H9 (cell line): ENCODE measurements around the gene USP49. TPM values are rescaled to one million over a fixed set of nuclear protein-coding genes. Genes with fewer than 3 reads are reported as not detected.

Experiments
- DNase-seq: peaks from one replicate; pipeline ENCODE4 v3.0.0-alpha.2; 2017
- H2AFZ ChIP-seq: one replicate; pipeline ENCODE4 v1.6.1; 2013; ENCODE audit warnings: mild to moderate bottlenecking, low read length, control low read depth, moderate library complexity
- H2AK5ac ChIP-seq: 2 replicates; pipeline ENCODE4 v1.6.1; 2013; ENCODE audit warnings: low read length, control low read depth, mixed read lengths; ENCODE audit not compliant: insufficient read length
- H2BK120ac ChIP-seq: one replicate; pipeline ENCODE4 v1.6.1; 2013; ENCODE audit warnings: low read depth, mild to moderate bottlenecking, low read length, control low read depth, inconsistent platforms; ENCODE audit not compliant: poor library complexity, severe bottlenecking
- H2BK12ac ChIP-seq: 2 replicates; pipeline ENCODE4 v1.6.1; 2013; ENCODE audit warnings: low read length, control low read depth, mixed read lengths, low read depth; ENCODE audit not compliant: insufficient read length
- H2BK15ac ChIP-seq: 2 replicates; pipeline ENCODE4 v1.6.1; 2013; ENCODE audit warnings: low read depth, low read length, control low read depth
- H2BK20ac ChIP-seq: one replicate; pipeline ENCODE4 v1.6.1; 2013; ENCODE audit warnings: low read depth, mild to moderate bottlenecking, low read length, control low read depth, inconsistent platforms; ENCODE audit not compliant: poor library complexity, severe bottlenecking
- H2BK5ac ChIP-seq: 2 replicates; pipeline ENCODE4 v1.6.1; 2013; ENCODE audit warnings: low read length, control low read depth, mixed read lengths; ENCODE audit not compliant: insufficient read length
- H3K14ac ChIP-seq: 2 replicates; pipeline ENCODE4 v1.6.1; 2013; ENCODE audit warnings: low read length, control low read depth; ENCODE audit not compliant: insufficient read depth
- H3K18ac ChIP-seq: 2 replicates; pipeline ENCODE4 v1.6.1; 2013; ENCODE audit warnings: low read depth, mild to moderate bottlenecking, mixed read lengths, low read length, control low read depth; ENCODE audit not compliant: insufficient read length
- H3K23ac ChIP-seq: 2 replicates; pipeline ENCODE4 v1.6.1; 2013; ENCODE audit warnings: low read length, control low read depth, mixed read lengths, low read depth; ENCODE audit not compliant: insufficient read length
- H3K23me2 ChIP-seq: 2 replicates; pipeline ENCODE4 v1.6.1; 2013; ENCODE audit warnings: low read depth, mild to moderate bottlenecking, mixed read lengths, low read length, control low read depth; ENCODE audit not compliant: insufficient read length, poor library complexity, severe bottlenecking
- H3K27ac ChIP-seq: 2 replicates; pipeline ENCODE4 v1.5.1; 2013; ENCODE audit warnings: low read length, control low read depth, mixed read lengths, low read depth; ENCODE audit not compliant: insufficient read length
- H3K27me3 ChIP-seq: 2 replicates; pipeline ENCODE4 v1.6.1; 2013; ENCODE audit warnings: low read length, control low read depth, inconsistent platforms; ENCODE audit not compliant: insufficient read depth
- H3K4ac ChIP-seq: 2 replicates; pipeline ENCODE4 v1.6.1; 2013; ENCODE audit warnings: low read depth, mild to moderate bottlenecking, control low read depth, inconsistent platforms, low read length, moderate library complexity
- H3K4me1 ChIP-seq: 2 replicates; pipeline ENCODE4 v1.6.1; 2013; ENCODE audit warnings: low read length, control low read depth, inconsistent platforms; ENCODE audit not compliant: insufficient read depth
- H3K4me2 ChIP-seq: 2 replicates; pipeline ENCODE4 v1.6.1; 2013; ENCODE audit warnings: low read length, control low read depth, mixed read lengths; ENCODE audit not compliant: insufficient read length, insufficient read depth
- H3K56ac ChIP-seq: 2 replicates; pipeline ENCODE4 v1.6.1; 2013; ENCODE audit warnings: low read depth, mild to moderate bottlenecking, mixed read lengths, low read length, control low read depth; ENCODE audit not compliant: insufficient read length
- H3K79me1 ChIP-seq: 2 replicates; pipeline ENCODE4 v1.6.1; 2013; ENCODE audit warnings: low read depth, mild to moderate bottlenecking, moderate library complexity, low read length, control low read depth, inconsistent platforms; ENCODE audit not compliant: insufficient read depth, poor library complexity, severe bottlenecking
- H3K79me2 ChIP-seq: 2 replicates; pipeline ENCODE4 v1.6.1; 2013; ENCODE audit warnings: low read length, control low read depth, inconsistent platforms; ENCODE audit not compliant: insufficient read depth
- H3K9ac ChIP-seq: 2 replicates; pipeline ENCODE4 v1.6.1; 2013; ENCODE audit warnings: low read length, control low read depth, mixed read lengths; ENCODE audit not compliant: insufficient read length; ENCODE audit errors: extremely low read depth
- H3K9me3 ChIP-seq: one replicate; pipeline ENCODE4 v1.6.1; 2013; ENCODE audit warnings: low read depth, low read length, inconsistent platforms; ENCODE audit not compliant: control insufficient read depth
- H3T11ph ChIP-seq: one replicate; pipeline ENCODE4 v1.6.1; 2013; ENCODE audit warnings: mild to moderate bottlenecking, low read length, control low read depth, inconsistent platforms
- H4K20me1 ChIP-seq: one replicate; pipeline ENCODE4 v1.6.1; 2013; ENCODE audit not compliant: control insufficient read depth, insufficient read length, insufficient read depth
- H4K5ac ChIP-seq: 2 replicates; pipeline ENCODE4 v1.6.1; 2013; ENCODE audit warnings: low read depth, mild to moderate bottlenecking, mixed read lengths, low read length, control low read depth; ENCODE audit not compliant: insufficient read length
- H4K8ac ChIP-seq: replicated peaks from 2 replicates; pipeline ENCODE4 v1.6.1; 2013; ENCODE audit warnings: low read length, control low read depth, mixed read lengths, low read depth; ENCODE audit not compliant: insufficient read length
- H4K91ac ChIP-seq: 2 replicates; pipeline ENCODE4 v1.6.1; 2013; ENCODE audit warnings: low read depth, mild to moderate bottlenecking, moderate library complexity, mixed read lengths, low read length, control low read depth; ENCODE audit not compliant: insufficient read length
- H3K27ac Mint-ChIP-seq, 3 experiments: 2 replicates in 2 of 3; 3 replicates in 1 of 3; pipeline ENCODE4 v1.8.0; 2020 to 2021; ENCODE audit warnings: mixed read lengths in 3 of 3, mild to moderate bottlenecking in 1 of 3, moderate library complexity in 1 of 3
- H3K27me3 Mint-ChIP-seq: 2 replicates; pipeline ENCODE4 v1.8.0; 2021; ENCODE audit warnings: low read depth, mild to moderate bottlenecking, moderate library complexity, mixed read lengths
- H3K36me3 Mint-ChIP-seq, 3 experiments: 2 replicates in 2 of 3; 3 replicates in 1 of 3; pipeline ENCODE4 v1.8.0; 2020 to 2021; ENCODE audit warnings: low read depth in 3 of 3, mixed read lengths in 3 of 3; ENCODE audit not compliant: insufficient read depth in 1 of 3
- H3K4me1 Mint-ChIP-seq, 2 experiments: 2 replicates each; pipeline ENCODE4 v1.8.0; 2020; ENCODE audit warnings: mixed read lengths in 2 of 2
- H3K4me3 Mint-ChIP-seq, 2 experiments: 2 replicates in 1 of 2; 3 replicates in 1 of 2; pipeline ENCODE4 v1.8.0; 2020 to 2021; ENCODE audit warnings: mild to moderate bottlenecking in 2 of 2, mixed read lengths in 2 of 2, moderate library complexity in 1 of 2
- H3K9me3 Mint-ChIP-seq, 2 experiments: 2 replicates in 1 of 2; 3 replicates in 1 of 2; pipeline ENCODE4 v1.8.0; 2020; ENCODE audit warnings: mild to moderate bottlenecking in 2 of 2, mixed read lengths in 2 of 2, moderate library complexity in 1 of 2
- CTCF ChIP-seq: fragments of 200-600 bp; sonication (generic); conservative IDR thresholded peaks from 3 replicates; pipeline ENCODE4 v1.8.0; 2021; ENCODE audit warnings: antibody characterized with exemption, mild to moderate bottlenecking
- WGBS: extraction: QIAGEN DNeasy Blood & Tissue Kit; methylation state at CpG from one replicate; pipeline ENCODE4 v1.1.7; 2013; ENCODE audit warnings: missing lambda C conversion rate, low lambda C conversion rate, mixed read lengths; ENCODE audit not compliant: insufficient read length; ENCODE audit errors: extremely low coverage; 5-methylcytosine and 5-hydroxymethylcytosine counted together
- total RNA-seq: library from RNA; stranded (reverse); gene quantifications from 2 replicates; pipeline ENCODE4 v1.2.1, GENCODE V29; 2021

USP49 gene
- total RNA-seq, 1 experiment from 2014 or later: 19.0 TPM

- Histone ChIP-seq H3K18ac (no peak overlapping the region), H2BK15ac (no peak overlapping the region), H2AFZ (no peak overlapping the region), H3K4ac (no peak overlapping the region), H2BK120ac (no peak overlapping the region), H3K56ac (no peak overlapping the region), H3T11ph (no peak overlapping the region), H4K8ac (no peak overlapping the region), H3K4me1 (no peaks in the 10 kb centered on the region), H4K5ac (no peak overlapping the region), H3K79me2 (peaks cover 2% of the 10 kb centered on the region; the same call in 1 of the 2 replicates), H2BK20ac (no peak overlapping the region), H3K9me3 (no peaks in the 10 kb centered on the region), H2BK5ac (no peak overlapping the region), H3K23ac (no peak overlapping the region), H2BK12ac (no peak overlapping the region), H4K20me1 (no peaks in the 10 kb centered on the region), H3K23me2 (peaks cover 8% of the 10 kb centered on the region), H3K9ac (no peak overlapping the region), H2AK5ac (no peak overlapping the region), H3K79me1 (no peaks in the 10 kb centered on the region), H4K91ac (no peak overlapping the region), H3K27me3 (peaks cover 10% of the 10 kb centered on the region; the same call in 1 of the 2 replicates), H3K14ac (no peak overlapping the region), H3K27ac (no peak overlapping the region), H3K4me2 (no peak overlapping the region)
- WGBS: no CpG with 5 or more reads among the region's 3 CpGs
- no peak for TF ChIP-seq CTCF
- no peak overlapping the region for H3K27ac Mint-ChIP-seq
- peaks cover 12 to 42% (median 28%) of the 10 kb centered on the region in 3 experiments for H3K36me3 Mint-ChIP-seq
- no peaks in the 10 kb centered on the region; a peak in 3 of 5 replicates for H3K9me3 Mint-ChIP-seq
- DNase-seq: no peak
- peaks cover 20% of the 10 kb centered on the region for H3K27me3 Mint-ChIP-seq
- peak overlapping the region; percentile 95 to 98 for H3K4me3 Mint-ChIP-seq
- peaks cover 12 to 15% of the 10 kb centered on the region in 2 experiments for H3K4me1 Mint-ChIP-seq
These were observed 105.8 kb downstream of the USP49 start for GRCh38 chr6:41789390-41789724.
